ENCODE results near the gene RBMS1.

RBMS1 gene

DNA sequence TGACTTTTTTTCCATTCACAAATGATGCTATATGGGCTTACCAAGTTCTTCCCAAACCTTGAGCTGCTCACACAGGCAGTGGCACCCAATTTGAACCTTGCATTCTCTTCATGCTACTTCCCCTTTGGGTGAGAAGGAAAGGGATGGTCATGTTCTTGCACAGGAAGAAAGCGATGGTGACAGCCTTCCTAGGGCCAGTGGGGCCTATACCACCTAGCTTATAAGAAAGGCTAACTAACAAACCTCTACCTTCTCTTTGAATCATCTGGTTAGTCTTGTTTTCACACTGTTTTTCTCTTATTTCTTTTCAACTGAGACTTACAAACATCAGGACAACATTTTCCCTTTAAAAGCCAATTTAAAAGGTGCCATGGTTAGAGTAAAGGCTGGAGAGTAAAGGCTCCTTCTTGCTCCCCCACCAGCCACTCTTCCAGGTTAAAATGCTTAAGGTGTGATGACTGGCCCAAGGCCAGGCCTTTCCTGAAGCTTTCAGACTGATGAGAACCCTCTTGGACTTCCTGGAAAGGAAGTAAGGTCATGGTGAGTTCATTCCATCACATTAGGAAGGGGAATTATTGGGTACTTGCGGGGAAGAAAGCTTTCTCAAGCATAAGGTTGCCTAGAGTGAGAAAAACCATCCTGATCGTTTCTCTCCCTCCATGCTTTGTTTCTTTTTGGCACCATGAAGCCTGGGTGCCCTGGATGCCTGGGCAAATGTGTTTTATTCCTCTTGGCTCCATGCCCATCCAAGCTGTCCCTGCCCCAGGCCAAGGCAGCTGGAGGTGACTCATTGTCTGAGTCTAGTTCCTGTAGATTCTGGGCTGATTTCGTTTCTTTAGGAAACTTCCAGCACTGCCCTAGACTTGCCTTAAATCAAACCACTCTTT, 252.1 kb downstream of the RBMS1 start:
- DNase-seq = no peak

DNA sequence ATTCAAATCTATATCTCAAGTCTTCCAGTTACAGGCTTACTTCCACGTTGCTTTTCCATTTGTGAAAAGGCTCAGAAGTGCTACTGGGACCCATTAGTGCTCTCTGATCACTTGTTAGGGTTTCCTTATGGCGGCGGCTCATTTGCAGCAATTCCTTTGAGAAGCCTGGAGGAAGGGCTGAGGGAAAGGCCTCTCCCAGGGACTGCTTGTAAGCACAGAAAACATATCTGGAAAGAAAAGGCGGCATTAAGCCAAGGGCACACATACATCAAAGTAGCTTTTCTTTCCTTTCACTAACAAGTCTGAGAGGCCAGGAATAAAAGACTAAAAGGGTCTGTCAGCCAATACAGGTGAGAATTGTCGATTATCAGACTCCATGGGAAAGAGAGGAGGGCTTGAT, 254.2 kb downstream of the RBMS1 start:
- no peak for DNase-seq

DNA sequence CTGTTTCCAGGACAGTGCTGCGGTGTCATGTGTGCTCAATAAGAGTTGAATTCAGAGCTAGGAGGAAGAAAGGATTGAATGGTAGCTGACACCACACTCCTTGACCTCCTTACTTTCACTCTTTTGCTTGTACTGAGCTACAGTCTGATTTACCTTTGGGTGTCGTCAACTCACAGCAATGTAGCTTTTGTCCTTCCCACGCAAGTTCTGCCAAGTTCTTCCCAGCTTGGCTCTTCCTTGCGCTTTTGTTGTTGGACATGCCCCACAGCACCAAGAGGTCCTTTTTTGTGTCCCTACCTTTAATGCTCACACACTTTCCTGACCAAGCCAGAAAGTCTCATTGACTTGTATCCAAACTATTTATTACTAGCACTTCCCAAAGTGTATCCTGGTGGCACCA, 255.2 kb downstream of the RBMS1 start:
- no peak for DNase-seq

DNA sequence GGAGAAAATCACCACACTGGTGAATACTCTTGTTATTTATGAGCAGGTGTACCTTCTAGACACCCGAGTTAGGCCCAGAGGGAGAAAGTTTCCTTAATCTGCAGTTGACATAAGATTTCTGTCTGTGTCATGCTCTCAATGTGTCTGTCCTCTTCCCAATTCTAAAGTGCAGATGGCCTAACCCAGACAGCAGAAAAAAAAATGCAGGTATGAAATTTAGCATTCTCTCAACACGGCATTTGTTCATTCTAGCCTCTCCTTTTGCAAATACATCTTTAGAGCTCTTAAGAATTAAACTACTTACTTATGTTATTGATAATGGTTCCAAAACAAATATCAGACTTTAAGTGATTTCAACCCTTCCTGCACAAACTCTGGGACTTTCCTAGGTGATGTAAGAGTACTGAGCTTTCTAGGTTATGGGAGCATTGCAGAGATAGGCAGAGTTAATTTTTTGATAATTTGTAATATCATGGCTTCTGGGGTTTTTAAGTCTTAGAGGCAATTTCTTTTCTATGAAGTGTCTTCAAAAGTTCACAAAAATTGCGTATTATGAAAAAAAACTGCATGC, 260.6 kb downstream of the RBMS1 start:
- no peak for DNase-seq

DNA sequence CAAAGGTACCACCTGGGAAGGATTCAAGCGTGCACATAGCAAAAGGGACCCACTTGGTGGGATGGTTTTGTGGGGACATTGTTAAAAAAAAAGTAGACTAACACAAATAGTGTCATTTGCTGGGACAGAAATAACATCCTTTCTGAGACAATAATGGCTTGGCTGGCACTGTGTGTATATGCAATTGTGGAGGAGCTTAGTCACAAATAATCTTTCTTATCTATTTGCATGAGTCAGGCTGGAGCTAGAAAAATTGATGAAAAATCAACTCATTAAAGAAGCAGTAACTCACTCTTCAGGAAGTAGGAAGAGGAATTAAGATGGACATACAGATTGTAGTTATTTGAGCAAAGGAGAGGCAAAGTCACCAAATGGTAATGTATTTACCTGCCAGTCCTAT, 264.0 kb downstream of the RBMS1 start:
- DNase-seq = no peak

DNA sequence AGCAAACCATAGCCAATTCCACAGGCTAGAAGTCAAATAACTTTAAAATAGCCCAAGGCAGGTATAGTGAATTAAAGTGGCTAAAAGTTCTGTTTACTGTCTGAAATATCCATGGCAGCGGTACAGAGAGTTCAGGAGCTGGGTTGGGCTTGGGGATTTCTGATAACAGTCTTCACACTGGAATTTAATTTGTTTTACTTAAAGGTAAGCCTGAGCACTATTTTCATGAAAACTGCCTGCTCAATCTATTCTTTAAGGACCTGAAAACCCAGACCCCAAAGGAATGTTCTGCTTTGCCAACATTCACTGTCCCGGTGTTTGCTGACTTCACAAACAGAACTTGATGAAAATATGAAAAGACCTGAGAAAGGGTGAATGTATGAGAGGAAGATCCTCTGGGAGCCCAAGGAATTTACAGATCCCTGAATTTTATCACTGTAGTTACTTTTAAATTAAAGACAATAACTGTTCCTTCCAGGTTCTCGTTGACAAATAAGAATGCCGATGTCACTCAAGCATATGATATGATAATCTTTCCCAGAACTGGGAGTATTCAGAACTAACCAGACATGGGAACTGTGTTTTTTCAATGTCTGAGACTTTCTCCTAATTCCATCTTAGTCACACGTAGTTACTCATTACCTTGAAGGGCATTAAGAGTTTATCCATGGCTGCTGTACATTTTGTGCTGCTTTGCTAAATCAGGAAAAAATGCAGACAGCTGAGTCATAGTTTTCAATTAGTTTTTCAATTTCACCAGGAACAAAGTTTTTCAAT, 265.3 kb downstream of the RBMS1 start:
- DNase-seq = no peak

DNA sequence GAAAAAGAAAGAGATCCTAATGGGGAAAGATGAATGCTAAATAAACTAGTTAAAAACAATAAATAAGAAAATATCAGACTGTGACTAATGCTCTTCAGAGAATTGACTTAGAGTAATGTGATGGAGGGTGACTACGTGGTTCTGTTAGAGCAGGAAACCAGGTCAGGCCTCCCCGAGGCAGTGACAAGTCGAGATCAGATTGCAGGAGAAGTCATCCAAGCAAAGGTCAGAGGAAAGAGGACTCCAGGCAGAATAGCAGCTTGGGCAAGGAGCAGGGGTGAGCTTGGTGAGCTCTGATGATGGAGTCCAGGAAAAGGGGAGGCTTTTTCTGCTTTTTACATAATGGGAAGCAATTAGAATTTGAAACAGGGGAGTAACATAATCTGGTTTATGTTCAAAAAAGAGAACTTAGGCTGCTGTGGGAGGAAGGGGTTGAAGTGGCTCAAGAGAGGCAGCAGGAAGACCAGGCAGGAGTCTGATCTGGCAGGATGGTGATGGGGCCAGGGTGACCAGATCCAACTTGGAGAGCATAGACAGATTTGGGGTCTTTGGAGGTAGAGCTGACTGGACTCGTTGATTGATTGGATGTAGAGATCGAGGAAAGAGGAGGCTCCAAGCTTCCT, 266.2 kb downstream of the RBMS1 start:
- no peak for DNase-seq

DNA sequence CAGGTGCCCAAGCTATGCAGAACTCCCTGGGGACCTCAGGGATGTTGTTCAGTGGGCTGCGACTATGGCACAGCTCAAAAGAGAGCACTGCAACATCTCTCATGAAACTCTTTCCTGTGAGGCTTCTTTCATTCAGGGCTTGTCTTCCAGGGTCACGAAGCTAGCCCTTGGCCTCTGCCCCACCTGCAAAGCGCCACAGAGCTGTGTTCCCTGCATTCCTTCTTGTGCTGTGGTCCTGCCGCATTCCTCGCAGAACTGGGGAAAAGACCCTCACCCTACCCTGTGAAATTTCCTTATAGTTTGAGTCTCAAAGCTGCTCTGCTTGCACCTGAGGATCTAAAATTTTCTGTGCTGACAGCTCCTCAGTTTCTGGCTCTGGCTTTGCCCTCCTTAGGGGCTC, 267.2 kb downstream of the RBMS1 start:
- no peak for DNase-seq

DNA sequence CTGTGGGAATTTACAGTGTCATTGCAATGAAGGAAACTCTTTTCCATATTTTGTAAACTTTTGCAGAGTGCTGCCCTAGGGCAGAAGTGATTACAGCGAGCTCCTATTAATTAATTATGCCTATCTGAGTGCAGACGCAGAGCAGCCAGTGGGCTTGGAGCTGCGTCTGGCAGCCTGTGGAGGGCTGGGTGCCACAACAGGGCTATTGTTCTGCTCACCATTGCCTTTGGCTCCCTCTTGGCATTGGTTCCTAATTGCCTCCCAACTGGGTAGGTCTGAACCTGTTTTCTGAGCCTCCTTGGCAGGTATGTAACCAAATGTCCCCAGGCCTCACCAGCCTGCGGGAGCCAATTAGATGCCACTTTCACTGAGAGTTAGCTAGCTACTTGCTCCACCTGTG, 267.9 kb downstream of the RBMS1 start:
- no peak for DNase-seq

DNA sequence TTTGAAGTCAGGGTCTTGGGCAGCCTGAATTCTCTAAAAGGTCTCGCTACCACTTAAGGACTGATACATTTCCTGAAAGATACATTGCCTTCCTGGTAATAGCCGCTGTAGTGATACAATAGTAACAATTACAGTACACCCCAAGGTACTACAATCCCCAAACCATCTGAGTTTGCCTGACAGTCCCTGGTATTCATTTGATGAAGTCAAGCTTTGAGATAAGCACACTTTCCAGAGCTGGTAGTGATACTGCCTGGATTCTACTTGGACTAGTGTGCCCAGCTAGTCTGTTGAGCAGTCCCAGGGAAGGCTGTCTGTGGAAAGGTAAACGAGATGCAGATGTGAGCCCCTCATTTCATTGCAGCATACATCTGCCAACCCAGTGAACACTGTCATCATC, 269.1 kb downstream of the RBMS1 start:
- DNase-seq = no peak

DNA sequence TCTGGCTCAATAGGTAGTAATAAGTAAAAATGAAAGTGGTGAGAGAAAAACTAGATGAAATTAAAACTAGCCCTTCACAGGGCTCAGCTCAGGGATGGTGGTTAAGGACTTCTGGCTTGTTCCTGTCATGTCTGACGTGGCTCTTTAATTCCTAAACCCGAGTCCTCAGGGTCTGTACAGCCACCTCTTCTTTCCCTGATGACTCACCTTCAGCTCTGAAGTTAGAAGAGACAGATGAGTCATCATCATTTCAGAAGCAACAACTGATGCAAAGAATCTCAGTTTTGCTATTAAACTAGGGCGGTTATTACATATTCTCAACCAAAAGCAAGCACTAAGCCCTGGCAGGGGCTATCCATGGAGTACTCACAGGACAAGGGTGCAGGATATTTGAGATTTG, 269.5 kb downstream of the RBMS1 start:
- no peak for DNase-seq

DNA sequence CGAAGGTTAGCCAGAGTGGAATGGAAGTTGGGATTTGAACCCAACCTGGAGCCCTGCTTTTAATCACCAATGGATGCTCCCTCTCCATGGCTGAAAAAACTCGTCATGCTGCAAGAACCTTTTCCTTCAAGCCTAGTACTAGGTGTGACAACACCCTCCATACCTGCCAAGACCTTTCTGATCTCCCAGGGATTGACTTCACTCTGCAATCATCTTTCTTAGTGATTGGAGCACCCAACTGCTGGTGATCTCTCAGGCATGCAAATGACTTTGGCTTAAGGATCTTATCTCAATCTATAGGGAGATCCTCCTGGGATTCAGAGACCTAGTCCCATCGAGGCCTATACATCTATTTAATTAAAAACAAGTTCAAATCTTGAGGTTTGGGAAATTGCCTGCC, 270.0 kb downstream of the RBMS1 start:
- DNase-seq = no peak

DNA sequence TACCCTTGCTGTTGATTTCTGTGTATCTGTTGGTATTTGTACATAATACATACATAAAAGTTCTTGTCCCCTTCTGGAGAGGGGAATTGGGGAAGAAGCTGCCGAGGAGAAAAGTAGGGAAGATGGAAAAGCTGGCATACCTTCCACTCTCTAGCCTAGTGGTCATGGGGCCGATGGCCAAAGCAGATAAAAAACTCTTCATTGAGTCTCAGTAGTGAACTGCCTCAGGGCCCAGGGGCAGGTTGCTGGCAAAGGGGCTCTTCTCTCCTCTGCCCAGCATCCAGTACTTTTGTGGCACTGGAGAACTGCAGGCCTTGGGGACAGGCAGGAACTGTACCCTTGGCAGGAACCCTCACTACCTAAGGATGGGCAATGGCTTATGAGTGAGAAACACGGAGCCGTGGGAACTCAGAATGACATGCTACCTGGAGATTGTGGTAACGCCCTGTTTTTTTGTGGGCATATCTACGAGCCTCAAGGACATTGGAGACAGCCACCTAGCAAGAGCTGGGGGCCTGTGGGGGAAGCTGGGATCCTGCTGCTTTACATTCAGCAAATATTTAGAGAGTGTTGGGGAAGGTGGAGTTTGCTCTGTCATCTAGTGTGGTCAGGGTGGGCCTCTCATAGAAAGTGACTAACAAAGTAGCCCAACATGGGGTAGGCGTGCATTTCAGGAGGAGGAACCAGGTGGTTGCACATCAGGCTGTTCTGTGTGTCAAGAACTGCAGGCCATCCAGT, 270.9 kb downstream of the RBMS1 start:
- DNase-seq = no peak
